Transverse colon (tissue), 4 donors: Measurements from ENCODE around the gene NEDD4L.

Experiments
- POLR2A ChIP-seq: fragments of 450-650 bp; IDR thresholded peaks from one replicate; pipeline ENCODE4 v1.6.1; 2016; ENCODE audit warnings: antibody characterized with exemption, mild to moderate bottlenecking, moderate library complexity
- POLR2AphosphoS5 ChIP-seq, 3 donors: sonication (generic); formaldehyde crosslinking; IDR thresholded peaks; one replicate each; pipeline ENCODE4 v1.6.1; 2016; ENCODE audit warnings: antibody characterized with exemption in 3 of 3
- TF ChIP-seq, protein P1 (sequence below), 5 experiments: fragments of 200-600 bp in 3 of 5; fragments of 450-650 bp in 2 of 5; sonication (generic) in 3 of 5; IDR thresholded peaks; 1 replicate in 2 of 5; 2 replicates in 3 of 5; pipeline ENCODE4 v1.5.1; 2016 to 2017; ENCODE audit warnings: antibody characterized with exemption in 5 of 5, inconsistent platforms in 3 of 5, mild to moderate bottlenecking in 2 of 5, moderate library complexity in 1 of 5

- no peak for TF ChIP-seq POLR2A
- TF ChIP-seq, protein P1, sequence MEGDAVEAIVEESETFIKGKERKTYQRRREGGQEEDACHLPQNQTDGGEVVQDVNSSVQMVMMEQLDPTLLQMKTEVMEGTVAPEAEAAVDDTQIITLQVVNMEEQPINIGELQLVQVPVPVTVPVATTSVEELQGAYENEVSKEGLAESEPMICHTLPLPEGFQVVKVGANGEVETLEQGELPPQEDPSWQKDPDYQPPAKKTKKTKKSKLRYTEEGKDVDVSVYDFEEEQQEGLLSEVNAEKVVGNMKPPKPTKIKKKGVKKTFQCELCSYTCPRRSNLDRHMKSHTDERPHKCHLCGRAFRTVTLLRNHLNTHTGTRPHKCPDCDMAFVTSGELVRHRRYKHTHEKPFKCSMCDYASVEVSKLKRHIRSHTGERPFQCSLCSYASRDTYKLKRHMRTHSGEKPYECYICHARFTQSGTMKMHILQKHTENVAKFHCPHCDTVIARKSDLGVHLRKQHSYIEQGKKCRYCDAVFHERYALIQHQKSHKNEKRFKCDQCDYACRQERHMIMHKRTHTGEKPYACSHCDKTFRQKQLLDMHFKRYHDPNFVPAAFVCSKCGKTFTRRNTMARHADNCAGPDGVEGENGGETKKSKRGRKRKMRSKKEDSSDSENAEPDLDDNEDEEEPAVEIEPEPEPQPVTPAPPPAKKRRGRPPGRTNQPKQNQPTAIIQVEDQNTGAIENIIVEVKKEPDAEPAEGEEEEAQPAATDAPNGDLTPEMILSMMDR (IDR thresholded peaks at IDR 0.05) = no peak
- TF ChIP-seq POLR2AphosphoS5 (IDR thresholded peaks at IDR 0.05) = no peak
Observed at GRCh38 chr18:58367425-58368140, 323.6 kb downstream of the NEDD4L start.
